ENCODE data around the gene KIF22.
A peak's percentile ranks its signal among the peaks of the same experiment; 100 is the strongest.
"Not testable (repeated sequence)": the region's sequence is repeated elsewhere in the genome, so short reads cannot be mapped to it uniquely, and the experiment has no call there.

The KIF22 gene

DNA sequence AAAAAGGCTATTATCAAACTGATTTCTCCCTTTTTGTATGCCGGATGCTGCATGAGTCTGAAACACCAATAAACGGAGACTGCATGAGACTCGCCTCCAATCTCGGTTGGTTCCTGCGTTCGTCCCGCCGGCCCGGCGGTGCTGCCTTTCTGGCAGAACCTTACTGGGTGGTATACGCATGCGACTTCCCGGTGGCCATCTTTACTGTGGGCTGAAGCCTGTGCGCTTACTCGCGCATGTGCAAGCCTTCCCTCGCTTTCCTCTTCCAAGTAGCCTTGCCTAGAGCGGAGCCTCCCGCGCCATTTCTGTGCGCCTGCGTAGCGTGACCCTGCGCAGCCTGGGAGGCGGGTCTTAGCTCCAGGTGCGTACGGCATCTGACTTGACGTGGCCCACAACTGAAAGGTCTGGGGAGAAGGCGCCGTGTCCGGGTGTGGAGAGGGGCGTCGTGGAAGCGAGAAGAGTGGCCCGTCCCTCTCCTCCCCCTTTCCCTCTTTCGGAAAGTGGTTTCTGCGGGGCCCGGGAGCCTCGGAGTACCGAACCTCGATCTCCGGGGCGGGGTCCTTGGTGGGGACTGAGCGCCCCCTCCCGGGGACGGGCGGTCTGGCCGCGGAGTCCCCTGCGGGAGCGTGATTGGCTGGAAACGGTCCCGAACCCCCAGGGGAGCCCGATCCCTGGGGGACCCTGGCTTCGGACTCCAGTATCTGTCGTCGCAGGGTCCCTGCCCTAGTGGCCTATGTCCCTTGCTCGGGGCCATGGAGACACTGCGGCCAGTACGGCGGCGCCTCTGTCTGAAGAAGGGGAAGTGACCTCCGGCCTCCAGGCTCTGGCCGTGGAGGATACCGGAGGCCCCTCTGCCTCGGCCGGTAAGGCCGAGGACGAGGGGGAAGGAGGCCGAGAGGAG, 25.5 kb downstream of the KIF22 start, which contains the start of gene PAGR1:
PAGR1 (plus strand) TSS at position 360 of the 901 bp plus-strand sequence; CDS start at position 734, 374 bp downstream.
- peak; percentile 98 to 99 for DNase-seq

GRCh38 chr16:29816694-29817441, 26.3 kb downstream of the KIF22 start:
- DNase-seq: peak; percentile 79 to 85

DNA sequence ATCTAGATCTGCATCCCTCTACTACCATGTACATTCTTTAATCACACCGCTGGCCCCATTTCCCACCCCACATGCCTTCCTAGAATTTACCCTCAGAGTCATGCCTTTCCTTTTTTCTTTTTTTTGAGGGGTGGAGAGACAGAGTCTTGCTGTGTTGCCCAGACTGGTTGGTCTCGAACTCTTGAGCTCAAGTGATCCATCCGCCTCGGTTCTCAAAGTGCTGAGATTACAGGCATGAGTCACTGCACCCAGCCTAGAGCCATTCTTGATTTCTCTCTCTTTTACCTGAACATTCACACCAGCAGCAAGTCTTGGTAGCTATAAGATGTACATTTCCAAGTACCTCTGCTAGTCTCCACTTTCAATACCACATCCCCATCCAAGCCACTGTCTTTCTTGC, 27.5 kb downstream of the KIF22 start:
- DNase-seq: no peak

GRCh38 chr16:29819506-29819905, 29.0 kb downstream of the KIF22 start:
- no peak for DNase-seq

- peak; percentile 75 to 80 for DNase-seq
These were observed 29.7 kb downstream of the KIF22 start, which contains the start of gene MVP for GRCh38 chr16:29820271-29820701. Gene MVP, plus strand, starts transcription at chr16:29820462. Its CDS starts 10,088 bp downstream, at chr16:29830550.

DNA sequence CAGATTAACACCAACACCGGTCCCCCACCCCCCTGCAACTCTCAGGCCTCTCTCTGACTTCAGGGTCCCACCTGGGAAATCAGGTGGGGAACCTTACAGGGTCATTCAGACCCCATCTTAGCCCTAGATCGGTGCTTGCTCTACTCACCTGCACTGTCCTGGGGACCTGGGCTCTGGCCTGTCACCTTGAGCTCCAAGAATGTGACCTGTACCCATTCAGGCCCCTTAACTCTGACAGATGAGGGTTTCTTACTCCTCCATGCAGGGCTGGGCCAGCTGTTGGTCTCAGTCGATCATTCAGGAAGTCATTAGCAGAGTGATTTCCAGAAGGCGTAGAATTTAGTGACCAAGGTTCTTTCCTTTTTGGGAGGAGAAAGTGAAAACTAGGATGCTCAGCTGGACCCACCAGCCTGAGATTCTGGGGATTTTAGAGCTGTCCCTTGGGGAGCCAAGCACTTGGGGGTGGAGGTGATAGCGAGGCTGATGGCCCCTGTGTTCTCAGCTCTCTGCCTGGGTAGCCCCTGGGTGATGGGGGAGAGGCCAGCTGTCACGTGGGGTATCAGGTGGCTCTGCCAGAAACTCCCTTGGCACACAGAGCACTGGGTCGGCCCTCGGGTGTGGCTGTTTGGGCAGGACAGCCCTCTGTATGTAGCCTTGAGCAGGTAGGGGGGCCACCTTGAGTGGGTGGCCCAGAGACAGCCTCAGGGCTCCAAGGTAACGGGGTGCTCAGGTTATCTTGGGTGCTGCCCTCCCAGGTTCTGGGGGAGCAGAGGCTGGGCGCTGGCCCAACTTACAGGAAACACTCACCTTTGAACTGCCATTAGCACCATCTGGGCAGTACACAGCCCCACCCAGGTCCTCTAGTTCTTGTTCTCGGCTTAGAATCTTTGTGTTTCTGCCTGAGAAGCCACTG, 30.4 kb downstream of the KIF22 start:
- DNase-seq: peak; percentile 67 to 76

DNA sequence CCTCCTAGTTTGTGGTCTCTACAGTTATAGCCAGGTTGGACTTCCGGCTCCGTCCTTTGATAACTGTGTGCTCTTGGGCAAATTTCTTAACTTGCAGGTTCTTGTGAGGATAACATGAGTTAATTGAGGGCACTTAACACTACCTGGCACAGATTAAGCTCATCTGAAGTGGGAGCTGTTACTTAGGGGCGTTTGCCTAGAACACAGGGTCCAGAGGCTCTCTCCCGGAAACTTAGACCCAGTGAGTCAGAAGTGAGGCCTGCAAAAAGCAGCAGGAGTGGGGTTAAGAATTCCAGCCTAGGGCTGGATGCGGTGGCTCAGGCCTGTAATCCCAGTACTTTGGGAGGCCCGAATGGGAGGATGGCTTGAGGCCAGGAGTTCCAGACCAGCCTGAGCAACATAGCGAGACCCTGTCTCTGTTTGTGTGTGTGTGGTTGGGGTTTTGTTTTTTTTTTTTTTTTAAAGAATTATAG, 31.1 kb downstream of the KIF22 start:
- DNase-seq: no peak

- no peak for DNase-seq
These were observed 34.1 kb downstream of the KIF22 start for GRCh38 chr16:29824589-29825144.

DNA sequence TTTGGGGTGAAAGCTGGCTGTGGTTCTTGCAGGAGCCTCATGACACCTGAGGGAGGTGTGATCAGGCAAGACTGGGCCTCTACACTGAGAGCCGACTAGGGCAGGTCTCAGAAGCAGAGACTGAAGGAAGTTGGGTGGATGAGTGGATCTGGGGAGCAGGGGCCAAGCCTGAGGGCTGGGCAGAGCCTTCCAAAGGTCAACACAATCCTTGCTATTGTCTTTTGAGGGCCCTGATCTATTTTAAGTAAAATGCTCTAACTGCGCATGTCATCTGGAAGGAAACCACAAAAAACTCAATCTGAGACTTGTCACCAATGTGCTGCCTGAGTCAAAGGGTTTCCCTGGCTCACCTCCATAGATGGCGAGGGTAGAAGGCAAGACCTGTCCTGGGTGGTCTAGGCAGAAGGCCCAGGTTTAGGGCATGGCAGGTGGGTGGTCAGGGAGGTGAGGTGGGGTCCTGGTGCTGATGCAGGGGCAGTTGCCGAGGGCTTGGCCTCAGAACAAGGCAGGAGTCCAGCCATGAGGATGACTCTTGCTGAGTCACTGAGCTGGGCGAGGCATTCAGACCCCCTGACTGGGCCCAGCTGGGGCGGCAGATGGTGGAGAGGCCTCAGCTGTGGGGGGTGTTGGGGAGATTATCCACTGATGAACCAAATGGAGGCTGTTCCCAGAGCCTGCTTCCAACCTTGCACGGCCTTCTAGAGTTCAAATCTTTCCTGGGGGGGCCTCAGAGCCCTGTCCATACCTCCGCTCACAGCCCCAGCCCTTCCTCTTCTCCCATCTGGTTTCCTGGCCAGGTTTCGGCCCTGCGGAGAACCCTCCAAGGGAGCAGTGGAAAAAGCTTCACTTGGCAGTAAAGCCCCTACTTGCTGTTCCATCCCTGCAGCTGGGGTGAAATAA, 34.8 kb downstream of the KIF22 start:
- DNase-seq: peak; percentile 78

DNA sequence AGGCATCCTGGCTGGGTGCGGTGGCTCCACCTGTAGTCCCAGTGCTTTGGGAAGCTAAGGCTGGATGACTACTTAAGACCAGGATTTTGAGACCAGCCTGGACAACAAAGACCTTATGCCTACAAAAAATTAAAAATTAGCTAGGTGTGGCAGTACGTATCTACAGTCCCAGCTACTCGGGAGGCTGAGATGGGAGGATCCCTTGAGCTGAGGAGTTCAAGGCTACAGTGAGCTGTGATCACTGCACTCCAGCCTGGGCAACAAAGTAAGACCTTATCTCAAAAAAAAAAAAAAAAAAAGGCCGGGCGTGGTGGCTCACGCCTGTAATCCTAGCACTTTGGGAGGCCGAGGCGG, 35.8 kb downstream of the KIF22 start:
- DNase-seq: peak in 1 of 2 experiments; percentile 21

GRCh38 chr16:29830774-29831173, 40.2 kb downstream of the KIF22 start:
- no peak for DNase-seq

GRCh38 chr16:29831490-29831889, 40.9 kb downstream of the KIF22 start:
- no peak for DNase-seq

- DNase-seq: not testable (repeated sequence)
These were observed 42.7 kb downstream of the KIF22 start for GRCh38 chr16:29833219-29833618.

DNA sequence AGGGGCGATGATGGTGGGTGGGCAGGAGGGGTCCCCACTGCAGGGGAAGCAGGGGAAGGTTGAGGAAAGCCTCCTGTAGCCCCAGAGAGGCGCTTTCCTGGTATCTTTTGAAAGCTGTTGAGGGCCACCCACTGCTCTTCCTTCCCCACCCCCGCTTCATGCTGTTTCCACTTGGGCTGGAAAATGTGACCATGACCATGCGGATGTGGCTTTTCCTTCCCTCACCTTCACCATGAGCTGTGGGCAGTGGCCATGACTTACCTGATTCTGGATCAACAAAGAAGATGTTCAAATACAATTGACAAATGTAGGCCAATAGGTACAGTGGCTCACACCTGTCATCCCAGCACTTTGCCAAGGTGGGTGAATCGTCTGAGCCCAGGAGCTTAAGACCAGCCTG, 43.5 kb downstream of the KIF22 start:
- peak in 1 of 2 experiments; percentile 38 for DNase-seq

DNA sequence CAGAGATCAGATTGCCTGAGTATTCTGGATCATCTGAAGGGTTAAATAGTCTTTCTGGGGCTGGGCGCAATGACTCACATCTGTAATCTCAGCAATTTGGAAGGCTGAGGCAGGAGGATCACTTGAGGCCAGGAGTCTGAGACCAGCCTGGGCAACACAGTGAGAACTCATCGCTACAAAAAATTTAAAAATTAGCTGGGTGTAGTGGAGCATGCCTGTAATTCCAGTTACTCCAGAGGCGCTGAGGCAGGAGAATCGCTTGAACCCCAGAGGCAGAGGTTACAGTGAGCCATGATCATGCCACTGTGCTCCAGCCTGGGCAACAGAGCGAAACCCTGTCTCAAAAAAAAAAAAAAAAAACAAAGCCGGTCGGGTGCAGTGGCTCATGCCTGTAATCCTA, 45.4 kb downstream of the KIF22 start:
- DNase-seq: no peak

DNA sequence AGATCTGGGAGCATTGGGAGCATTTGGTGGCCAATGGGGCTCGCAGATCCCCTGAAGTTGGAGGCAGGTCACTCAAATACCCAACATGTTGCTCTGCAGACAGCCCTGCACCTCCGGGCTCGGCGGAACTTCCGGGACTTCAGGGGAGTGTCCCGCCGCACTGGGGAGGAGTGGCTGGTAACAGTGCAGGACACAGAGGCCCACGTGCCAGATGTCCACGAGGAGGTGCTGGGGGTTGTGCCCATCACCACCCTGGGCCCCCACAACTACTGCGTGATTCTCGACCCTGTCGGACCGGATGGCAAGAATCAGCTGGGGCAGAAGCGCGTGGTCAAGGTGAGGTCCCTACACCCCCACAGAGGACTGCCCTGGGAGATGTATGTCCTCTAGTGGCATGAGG, 46.1 kb downstream of the KIF22 start:
- DNase-seq: no peak

GRCh38 chr16:29837841-29838240, 47.3 kb downstream of the KIF22 start:
- DNase-seq: no peak

GRCh38 chr16:29839822-29840221, 49.3 kb downstream of the KIF22 start:
- no peak for DNase-seq

GRCh38 chr16:29840240-29840639, 49.7 kb downstream of the KIF22 start:
- DNase-seq: no peak

- DNase-seq: no peak
These were observed 51.1 kb downstream of the KIF22 start for GRCh38 chr16:29841631-29842030.

DNA sequence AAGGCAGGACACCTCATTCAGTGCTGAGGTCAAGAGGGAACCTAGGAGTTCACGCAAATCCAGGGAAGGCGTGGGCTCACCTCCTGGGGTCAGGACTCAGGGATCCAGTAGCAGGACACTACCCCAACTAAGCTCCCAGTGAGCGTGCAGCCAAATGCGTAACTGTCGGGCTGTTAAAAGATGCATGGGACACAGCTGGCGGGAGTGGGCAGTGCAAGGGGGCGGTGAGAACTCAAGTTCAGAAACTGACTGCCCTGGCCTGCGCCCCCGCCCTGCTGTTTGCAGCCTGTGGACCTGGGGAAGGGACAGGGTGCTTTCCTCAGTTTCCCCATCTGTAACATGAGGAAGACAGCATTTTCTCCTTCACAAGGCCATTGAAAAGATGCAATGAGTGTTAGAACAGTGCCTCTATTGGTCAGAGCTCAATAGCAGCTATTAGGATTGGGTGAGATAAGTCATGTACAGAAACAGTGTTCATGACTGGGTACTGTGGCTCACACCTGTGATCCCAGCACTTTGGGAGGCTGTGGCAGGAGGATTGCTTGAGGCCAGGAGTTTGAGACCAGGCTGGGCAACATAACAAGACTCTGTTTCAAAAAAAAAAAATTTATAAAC, 52.3 kb downstream of the KIF22 start:
- DNase-seq: no peak

Measured in activated T-cell treated with anti-CD3 and anti-CD28 coated beads, Interleukin-2, amount 50 U/mL, for 48 hours (primary cell).